GM23338 (cell line): ENCODE measurements around the gene CCDC191.

ENCODE experiments used
- CREB1 ChIP-seq: fragments of 250-450 bp; sonication (Bioruptor Pico); IDR thresholded peaks from 2 replicates; pipeline ENCODE4 v1.5.0; 2020; ENCODE audit warnings: low read depth, mild to moderate bottlenecking, moderate library complexity
- CTCF ChIP-seq, 2 experiments: fragments of 200-600 bp in 1 of 2; sonication (generic) in 1 of 2; conservative IDR thresholded peaks; 2 replicates each; pipeline versions ENCODE4 v1.5.1 to v1.6.1; 2016 to 2017; ENCODE audit warnings: antibody characterized with exemption in 2 of 2, low read depth in 2 of 2, mild to moderate bottlenecking in 2 of 2, moderate library complexity in 1 of 2
- EZH2 ChIP-seq: fragments of 200-600 bp; sonication (generic); IDR thresholded peaks from one replicate; pipeline ENCODE4 v1.8.0; 2017; ENCODE audit warnings: antibody characterized with exemption, mild to moderate bottlenecking, low read depth; ENCODE audit not compliant: unreplicated experiment
- REST ChIP-seq: IDR thresholded peaks from one replicate; pipeline ENCODE4 v1.6.1; 2018; ENCODE audit warnings: antibody characterized with exemption; ENCODE audit not compliant: unreplicated experiment

- TF ChIP-seq CTCF (conservative IDR thresholded peaks at IDR 0.05; ENCODE audit: low read depth in 2 of 2) (no peak), REST (no peak), CREB1 (CRISPR knock-in tag) (no peak), EZH2 (no peak)
Observed at GRCh38 chr3:113977822-113978221, 78.5 kb downstream of the CCDC191 start.
